SH-SY5Y (cell line): ENCODE measurements around the gene ALPP.

Source experiments
- GATA2 ChIP-seq: IDR thresholded peaks from 2 replicates; pipeline ENCODE4 v1.6.1; 2011; ENCODE audit warnings: mild to moderate bottlenecking, low read depth, low read length
- GATA3 ChIP-seq: IDR thresholded peaks from 2 replicates; pipeline ENCODE4 v1.6.1; 2011; ENCODE audit warnings: low read depth, mild to moderate bottlenecking, low read length, moderate library complexity

DNA sequence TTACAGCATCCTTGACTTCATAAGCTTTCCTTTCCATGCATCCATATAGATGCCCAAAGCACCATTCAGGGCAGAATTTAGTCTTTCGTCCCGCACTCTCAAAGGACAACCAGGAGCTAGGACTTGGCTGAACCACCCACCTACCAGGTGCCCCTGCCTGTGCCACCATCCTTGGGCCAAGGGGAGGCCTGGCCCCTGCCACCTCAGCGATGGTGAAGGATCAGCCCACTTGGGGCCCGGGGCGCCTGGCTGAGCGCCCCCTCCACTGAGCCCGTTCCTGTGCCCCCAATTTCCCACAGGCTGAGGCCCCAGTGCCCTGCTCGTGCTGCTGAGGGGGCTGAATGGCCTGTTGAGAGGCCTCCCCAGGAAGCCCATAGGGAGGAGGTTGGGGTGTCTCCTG is 33.3 kb upstream of the ALPP start:
- TF ChIP-seq GATA2 (no peak), GATA3 (no peak)
